ENCODE data around the gene TMEM120B. TPM values are rescaled to one million over a fixed set of nuclear protein-coding genes. Genes with fewer than 3 reads are reported as not detected.

The TMEM120B gene
- total RNA-seq, 2 donors from 2014 or later: 13.2 to 14.2 TPM

DNA sequence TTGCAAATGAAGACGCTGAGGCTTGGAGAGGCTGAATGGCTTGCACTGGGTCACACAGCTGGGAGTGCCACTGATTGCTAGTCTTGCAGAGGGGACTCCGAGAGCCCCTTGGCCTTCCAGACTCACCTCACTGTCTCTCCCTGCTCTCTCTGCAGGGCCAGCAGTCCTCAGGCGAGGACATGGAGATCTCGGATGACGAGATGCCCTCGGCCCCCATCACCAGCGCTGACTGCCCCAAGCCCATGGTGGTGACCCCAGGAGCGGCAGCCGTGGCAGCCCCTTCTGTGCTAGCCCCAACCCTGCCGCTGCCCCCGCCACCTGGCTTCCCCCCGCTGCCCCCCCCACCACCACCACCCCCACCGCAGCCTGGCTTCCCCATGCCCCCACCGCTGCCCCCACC, 101.4 kb downstream of the TMEM120B start:
- peaks cover 15 to 40% of the 10 kb centered on the region in 2 donors for H3K36me3 ChIP-seq (replicated peaks in 1 of 2; ENCODE audit: insufficient read depth in 1 of 2, low read depth in 2 of 2)
- H3K4me3 ChIP-seq: no peak overlapping the region
- intact Hi-C loops (cut with DNase I): no loop called here
- H3K9me3 ChIP-seq: no peaks in the 10 kb centered on the region
- ATAC-seq: no peak
- DNase-seq: no peak
- peaks cover 41% of the 10 kb centered on the region for H3K4me1 ChIP-seq
- no peak overlapping the region for H3K27ac ChIP-seq
- TF ChIP-seq POLR2A (IDR thresholded peaks at IDR 0.05): no peak
- no peak for TF ChIP-seq CTCF (IDR thresholded peaks at IDR 0.05)
- WGBS, 2 donors: 90 to 92% methylated on average over 3 to 12 of the region's 14 CpGs
- H3K27me3 ChIP-seq: no peaks in the 10 kb centered on the region

- no peak for DNase-seq
- Histone ChIP-seq H3K4me3 (no peak overlapping the region), H3K4me1 (peaks cover 41% of the 10 kb centered on the region), H3K36me3 (replicated peaks in 1 of 2; ENCODE audit: insufficient read depth in 1 of 2, low read depth in 2 of 2) (peaks cover 20 to 44% of the 10 kb centered on the region in 2 donors), H3K9me3 (no peaks in the 10 kb centered on the region), H3K27me3 (no peaks in the 10 kb centered on the region), H3K27ac (no peak overlapping the region)
- WGBS, 2 donors: 85 to 96% methylated on average over 19 of the region's 31 CpGs
- no peak for ATAC-seq
- intact Hi-C loops (cut with DNase I): no loop called here
- TF ChIP-seq POLR2A (IDR thresholded peaks at IDR 0.05) (no peak), CTCF (IDR thresholded peaks at IDR 0.05) (no peak)
Observed at GRCh38 chr12:121814429-121815119, 102.0 kb downstream of the TMEM120B start.

DNA sequence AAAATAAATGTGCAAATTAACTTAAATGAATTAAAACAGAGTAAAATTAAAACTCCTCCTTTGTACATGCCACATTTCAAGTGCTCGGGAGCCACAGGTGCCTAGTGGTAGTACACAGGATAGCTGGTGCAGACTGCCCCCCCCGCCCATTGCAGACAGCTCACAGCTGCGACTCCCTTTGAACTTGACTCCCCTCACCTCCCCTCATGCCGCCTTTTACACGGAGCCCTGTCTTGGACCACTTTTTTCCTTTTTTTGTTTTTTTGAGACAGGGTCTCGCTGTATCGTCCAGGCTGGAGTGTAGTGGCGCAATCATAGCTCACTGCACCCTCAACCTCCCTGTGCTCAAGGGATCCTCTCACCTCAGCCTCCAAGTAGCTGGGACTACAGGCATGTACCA, 102.7 kb downstream of the TMEM120B start:
- H3K4me3 ChIP-seq: no peak overlapping the region
- H3K4me1 ChIP-seq: peaks cover 34% of the 10 kb centered on the region
- no peak for DNase-seq
- no peaks in the 10 kb centered on the region for H3K9me3 ChIP-seq
- TF ChIP-seq CTCF (IDR thresholded peaks at IDR 0.05): no peak
- TF ChIP-seq POLR2A (IDR thresholded peaks at IDR 0.05): no peak
- no peak for ATAC-seq
- peaks cover 20 to 50% of the 10 kb centered on the region in 2 donors for H3K36me3 ChIP-seq (replicated peaks in 1 of 2; ENCODE audit: insufficient read depth in 1 of 2, low read depth in 2 of 2)
- intact Hi-C loops (cut with DNase I): no loop called here
- H3K27ac ChIP-seq: no peak overlapping the region
- 85 to 93% methylated on average over 8 of the region's 8 CpGs for WGBS, 2 donors
- H3K27me3 ChIP-seq: no peaks in the 10 kb centered on the region

- Histone ChIP-seq H3K9me3 (no peaks in the 10 kb centered on the region), H3K27ac (no peak overlapping the region), H3K36me3 (replicated peaks in 1 of 2; ENCODE audit: insufficient read depth in 1 of 2, low read depth in 2 of 2) (peaks cover 28 to 63% of the 10 kb centered on the region in 2 donors), H3K4me1 (peaks cover 16% of the 10 kb centered on the region), H3K27me3 (no peaks in the 10 kb centered on the region), H3K4me3 (no peak overlapping the region)
- ATAC-seq: no peak
- TF ChIP-seq CTCF (IDR thresholded peaks at IDR 0.05) (no peak), POLR2A (IDR thresholded peaks at IDR 0.05) (no peak)
- DNase-seq: no peak
- 92 to 94% methylated on average over 44 to 45 of the region's 47 CpGs for WGBS, 2 donors
- intact Hi-C loops (cut with DNase I): no loop called here
Observed at GRCh38 chr12:121816925-121817647, 104.5 kb downstream of the TMEM120B start.

All from body of pancreas (tissue), 4 donors.